ENCODE results near the gene ZEB1. TPM values are rescaled to one million over a fixed set of nuclear protein-coding genes. Genes with fewer than 3 reads are reported as not detected.

The ZEB1 gene
- total and polyA plus RNA-seq, 2 of the 8 experiments (the other 6 are each of a cell fraction or from before 2014, with no cell fraction given): 0.08 to 0.15 TPM

GRCh38 chr10:31520986-31521831, 202.2 kb downstream of the ZEB1 start:
- Histone ChIP-seq H3K79me1 (ENCODE audit: low read depth, low read length) (no peaks in the 10 kb centered on the region), H3K4me1 (replicated peaks in 1 of 4; ENCODE audit: control insufficient read depth in 3 of 4, insufficient read depth in 4 of 4, low read length in 3 of 4) (peaks cover 0 to 2% (median 0%) of the 10 kb centered on the region in 4 experiments; a peak in 1 of 7 replicates), H2AFZ (ENCODE audit: low read length) (no peak overlapping the region), H3K4me3 (ENCODE audit: extremely low read depth in 1 of 4, insufficient read depth in 2 of 4, low read depth in 3 of 4, low read length in 4 of 4) (no peak overlapping the region), H2BK5ac (ENCODE audit: low read depth, low read length) (no peak overlapping the region), H3K4me2 (ENCODE audit: insufficient read depth in 1 of 2, low read depth in 2 of 2, low read length in 2 of 2) (no peak overlapping the region), H2BK20ac (ENCODE audit: low read length) (no peak overlapping the region), H3K27me3 (replicated peaks in 1 of 4; ENCODE audit: control insufficient read depth in 3 of 4, extremely low read depth in 1 of 4, insufficient read depth in 3 of 4, low read length in 3 of 4) (peaks cover 0 to 1% (median 0%) of the 10 kb centered on the region in 4 experiments; a peak in 1 of 7 replicates), H3K56ac (replicated peaks; ENCODE audit: insufficient read length, low read depth, low read length) (no peak overlapping the region), H3K23me2 (ENCODE audit: low read depth, low read length) (no peaks in the 10 kb centered on the region), H2BK120ac (replicated peaks; ENCODE audit: low read depth, low read length) (no peak overlapping the region), H4K5ac (ENCODE audit: insufficient read length, low read depth, low read length) (no peak overlapping the region), H3K4ac (replicated peaks; ENCODE audit: insufficient read length, low read depth, low read length) (no peak overlapping the region), H3K9me3 (ENCODE audit: insufficient read depth in 2 of 2, low read depth in 1 of 2, low read length in 1 of 2) (no peaks in the 10 kb centered on the region), H3K79me2 (ENCODE audit: control insufficient read depth in 1 of 2, insufficient read depth in 2 of 2, low read length in 2 of 2) (no peaks in the 10 kb centered on the region), H3K14ac (ENCODE audit: insufficient read length) (no peak overlapping the region), H3K9ac (replicated peaks in 1 of 4; ENCODE audit: extremely low read depth in 1 of 4, low read depth in 3 of 4, low read length in 3 of 4) (no peak overlapping the region), H3K18ac (ENCODE audit: extremely low read depth, low read length) (no peak overlapping the region), H3K27ac (ENCODE audit: low read depth, low read length) (no peak overlapping the region), H4K91ac (replicated peaks; ENCODE audit: insufficient read length, low read length) (no peak overlapping the region), H4K20me1 (replicated peaks in 1 of 2; ENCODE audit: control insufficient read depth in 1 of 2, insufficient read depth in 2 of 2, low read length in 2 of 2) (no peaks in the 10 kb centered on the region), H2BK12ac (ENCODE audit: low read depth, low read length) (no peak overlapping the region), H2AK5ac (ENCODE audit: low read depth, low read length) (no peak overlapping the region), H3K23ac (ENCODE audit: insufficient read length) (no peak overlapping the region), H2BK15ac (ENCODE audit: low read length) (no peak overlapping the region), H3K36me3 (ENCODE audit: control insufficient read depth in 2 of 4, insufficient read depth in 4 of 4, low read length in 3 of 4) (no peaks in the 10 kb centered on the region), H4K8ac (ENCODE audit: extremely low read depth, insufficient read depth, low read length) (no peak overlapping the region)
- FAIRE-seq: no peak
- ChIA-PET CTCF (ENCODE audit: partially characterized antibody) (no interaction called here), POLR2A (ENCODE audit: partially characterized antibody) (no interaction called here)
- DNase-seq (ENCODE audit: low read depth in 1 of 2, low spot score in 2 of 2): no peak
- WGBS, 2 experiments (ENCODE audit: extremely low coverage in 1 of 2, insufficient coverage in 1 of 2, insufficient read length in 1 of 2, insufficient replicate concordance in 2 of 2, low coverage in 1 of 2, low lambda C conversion rate in 2 of 2, missing lambda C conversion rate in 1 of 2): 97% methylated on average over 4 of the region's 4 CpGs; no CpG with 5 or more reads in 1 of the 2 experiments
- no peak for TF ChIP-seq POLR2A (IDR thresholded peaks at IDR 0.05; ENCODE audit: control extremely low read depth in 1 of 2, low read depth in 2 of 2, low read length in 2 of 2)
- TF ChIP-seq CTCF (IDR thresholded peaks at IDR 0.05; ENCODE audit: control extremely low read depth in 1 of 3, insufficient read depth in 1 of 3, low read depth in 1 of 3, low read length in 3 of 3): no peak
- no peak for TF ChIP-seq KDM1A (IDR thresholded peaks at IDR 0.05; ENCODE audit: borderline replicate concordance, low read length)
- TF ChIP-seq CTBP2 (IDR thresholded peaks at IDR 0.05; ENCODE audit: borderline replicate concordance, insufficient read depth, insufficient read length, low read length): no peak
- no peak for TF ChIP-seq SAP30 (IDR thresholded peaks at IDR 0.05; ENCODE audit: insufficient read depth, insufficient replicate concordance, low read length)
- no peak for TF ChIP-seq SUZ12 (IDR thresholded peaks at IDR 0.05; ENCODE audit: low read length)
- TF ChIP-seq MAFK (IDR thresholded peaks at IDR 0.05; ENCODE audit: low read depth, low read length): no peak
- no peak for TF ChIP-seq ASH2L (IDR thresholded peaks at IDR 0.05; ENCODE audit: low read length)
- TF ChIP-seq CHD2 (IDR thresholded peaks at IDR 0.05; ENCODE audit: low read length): no peak
